ENCODE results near the gene HEMK1. TPM values are rescaled to one million over a fixed set of nuclear protein-coding genes. Genes with fewer than 3 reads are reported as not detected.

HEMK1 gene
- total and polyA plus RNA-seq, 7 donors = 5.0 to 17.7 (median 9.6) TPM

DNA sequence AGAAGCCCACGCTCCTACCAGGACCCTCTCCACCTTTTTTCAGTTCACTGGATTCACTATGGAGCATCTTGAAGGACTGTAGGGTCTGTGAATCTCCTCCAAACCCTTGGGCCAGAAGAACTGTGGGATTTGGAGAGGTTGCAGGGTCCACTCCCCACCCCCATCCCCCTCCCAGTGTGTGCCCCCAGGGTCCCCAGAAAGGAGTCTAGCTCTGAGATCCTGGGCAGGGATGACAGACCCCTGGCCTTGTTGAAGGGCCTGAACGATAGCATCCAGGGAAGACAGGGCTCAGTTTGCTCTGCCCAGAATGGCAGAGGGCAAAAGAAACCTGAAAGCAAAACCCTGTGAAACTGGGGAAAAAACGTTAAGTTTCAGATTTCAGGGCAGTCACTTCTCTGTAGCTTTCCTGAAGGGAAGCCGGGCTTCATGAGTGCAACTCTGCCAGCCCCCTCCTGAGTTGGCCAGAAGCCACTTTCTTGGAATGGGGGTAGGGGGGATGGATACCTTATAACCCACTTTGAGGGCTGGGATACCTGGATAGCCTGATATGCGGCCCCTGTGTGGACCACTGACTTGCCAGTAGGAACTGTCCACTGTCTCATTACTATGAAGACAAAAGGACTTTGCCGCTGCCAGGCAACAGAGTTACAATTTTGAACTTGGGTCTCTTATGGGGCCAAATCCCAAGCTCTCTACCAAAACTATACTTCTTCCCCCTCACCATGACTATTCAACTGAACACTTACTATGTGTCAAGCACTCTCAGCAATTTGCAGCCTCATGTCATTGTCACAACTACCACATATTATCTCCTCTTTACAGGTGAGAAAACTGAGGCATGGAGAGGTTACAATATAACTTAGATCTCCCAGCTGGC is 43.9 kb downstream of the HEMK1 start:
- no peaks in the 10 kb centered on the region for H3K9me3 ChIP-seq
- H3K4me3 ChIP-seq = peak overlapping the region in 1 of 4 donors; percentile 73
- H3K27ac ChIP-seq = peak overlapping the region in 2 of 4 donors; percentile 78 to 87
- WGBS, 2 donors = 67% methylated on average over 6 of the region's 6 CpGs
- peaks cover 0 to 3% (median 0%) of the 10 kb centered on the region in 4 donors for H3K36me3 ChIP-seq
- no peaks in the 10 kb centered on the region for H3K27me3 ChIP-seq
- intact Hi-C loops (cut with DNase I) = loop anchor here (5.0 to 10.0 kb wide), 2 partner anchors 266 to 272 kb away; partner anchors contain the start of gene ZMYND10
- TF ChIP-seq, protein P1, sequence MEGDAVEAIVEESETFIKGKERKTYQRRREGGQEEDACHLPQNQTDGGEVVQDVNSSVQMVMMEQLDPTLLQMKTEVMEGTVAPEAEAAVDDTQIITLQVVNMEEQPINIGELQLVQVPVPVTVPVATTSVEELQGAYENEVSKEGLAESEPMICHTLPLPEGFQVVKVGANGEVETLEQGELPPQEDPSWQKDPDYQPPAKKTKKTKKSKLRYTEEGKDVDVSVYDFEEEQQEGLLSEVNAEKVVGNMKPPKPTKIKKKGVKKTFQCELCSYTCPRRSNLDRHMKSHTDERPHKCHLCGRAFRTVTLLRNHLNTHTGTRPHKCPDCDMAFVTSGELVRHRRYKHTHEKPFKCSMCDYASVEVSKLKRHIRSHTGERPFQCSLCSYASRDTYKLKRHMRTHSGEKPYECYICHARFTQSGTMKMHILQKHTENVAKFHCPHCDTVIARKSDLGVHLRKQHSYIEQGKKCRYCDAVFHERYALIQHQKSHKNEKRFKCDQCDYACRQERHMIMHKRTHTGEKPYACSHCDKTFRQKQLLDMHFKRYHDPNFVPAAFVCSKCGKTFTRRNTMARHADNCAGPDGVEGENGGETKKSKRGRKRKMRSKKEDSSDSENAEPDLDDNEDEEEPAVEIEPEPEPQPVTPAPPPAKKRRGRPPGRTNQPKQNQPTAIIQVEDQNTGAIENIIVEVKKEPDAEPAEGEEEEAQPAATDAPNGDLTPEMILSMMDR (IDR thresholded peaks at IDR 0.05) = no peak
- TF ChIP-seq POLR2AphosphoS5 (IDR thresholded peaks at IDR 0.05) (no peak), EP300 (IDR thresholded peaks at IDR 0.05) (no peak), POLR2A (IDR thresholded peaks at IDR 0.05) (no peak)
- no peak for DNase-seq
- peaks cover 0 to 67% (median 43%) of the 10 kb centered on the region in 4 donors for H3K4me1 ChIP-seq

GRCh38 chr3:50615190-50615589 is 45.9 kb downstream of the HEMK1 start:
- intact Hi-C loops (cut with DNase I) = loop anchor here (5.0 to 10.0 kb wide), 3 partner anchors 253 to 887 kb away; partner anchors contain the start of gene DCAF1
- TF ChIP-seq POLR2AphosphoS5 (IDR thresholded peaks at IDR 0.05) = no peak
- TF ChIP-seq POLR2A (IDR thresholded peaks at IDR 0.05) = no peak
- TF ChIP-seq, protein P1 (IDR thresholded peaks at IDR 0.05) = no peak
- TF ChIP-seq EP300 (IDR thresholded peaks at IDR 0.05) = no peak
- no peaks in the 10 kb centered on the region for H3K36me3 ChIP-seq
- H3K27ac ChIP-seq = no peak overlapping the region
- 78 to 81% methylated on average over 1 of the region's 1 CpG for WGBS, 2 donors
- no peaks in the 10 kb centered on the region for H3K9me3 ChIP-seq
- H3K4me3 ChIP-seq = no peak overlapping the region
- H3K27me3 ChIP-seq = no peaks in the 10 kb centered on the region
- peaks cover 0 to 55% (median 37%) of the 10 kb centered on the region in 4 donors for H3K4me1 ChIP-seq
- DNase-seq = no peak

DNA sequence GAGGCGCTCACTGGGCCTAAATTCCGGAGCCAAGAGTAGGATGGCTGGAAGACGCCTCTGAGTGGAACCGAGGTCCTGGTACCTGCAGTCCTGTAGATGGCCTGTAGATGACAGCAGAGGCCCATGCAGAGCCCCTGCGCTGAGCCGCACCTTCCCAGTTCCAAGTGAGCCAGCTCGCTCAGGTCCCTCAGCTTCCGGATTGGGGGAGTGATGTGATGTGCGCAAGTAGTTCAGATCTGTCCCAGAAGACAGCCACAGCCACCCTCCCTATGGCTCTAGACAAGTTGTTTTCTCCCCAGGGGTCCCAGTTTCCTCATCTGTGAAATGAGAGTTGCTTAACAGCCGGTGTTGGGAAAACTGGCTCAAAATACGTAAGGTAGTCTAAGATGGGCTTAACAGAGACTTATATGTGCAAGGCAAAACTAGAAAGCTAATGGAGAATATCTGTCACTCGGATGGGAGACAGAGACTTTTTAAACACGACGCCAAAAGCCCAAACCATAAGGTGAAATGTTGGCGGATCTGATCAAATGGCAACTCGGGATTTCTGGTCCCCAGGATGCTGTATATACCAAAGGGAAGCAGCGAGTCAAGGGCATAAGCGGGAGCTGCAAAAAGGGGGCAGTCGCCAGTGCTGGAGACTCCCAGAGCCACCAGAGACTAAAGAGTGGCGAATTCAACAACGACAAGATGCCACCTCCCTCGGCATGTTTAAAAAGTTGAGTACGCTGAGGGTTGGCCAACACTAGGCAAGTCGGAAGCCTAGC is 46.9 kb downstream of the HEMK1 start:
- no peaks in the 10 kb centered on the region for H3K36me3 ChIP-seq
- peak overlapping the region; percentile 84 to 91 (median 89) for H3K27ac ChIP-seq
- peak overlapping the region; percentile 88 to 97 (median 92) for H3K4me3 ChIP-seq
- H3K27me3 ChIP-seq = no peaks in the 10 kb centered on the region
- TF ChIP-seq POLR2AphosphoS5 (IDR thresholded peaks at IDR 0.05) (peak in 2 of 4 donors; percentile 12 to 34), EP300 (IDR thresholded peaks at IDR 0.05) (no peak), POLR2A (IDR thresholded peaks at IDR 0.05) (no peak)
- TF ChIP-seq, protein P1 (IDR thresholded peaks at IDR 0.05) = peak; percentile 95 to 100 (median 98)
- peaks cover 0 to 45% (median 27%) of the 10 kb centered on the region in 4 donors for H3K4me1 ChIP-seq
- H3K9me3 ChIP-seq = no peaks in the 10 kb centered on the region
- WGBS, 2 donors = 1% methylated on average over 24 of the region's 24 CpGs
- DNase-seq = peak; percentile 94
- intact Hi-C loops (cut with DNase I) = loop anchor here (1.0 to 10.0 kb wide), 7 partner anchors 59 to 886 kb away; partner anchors contain the start of genes DCAF1, DOCK3 and MANF

DNA sequence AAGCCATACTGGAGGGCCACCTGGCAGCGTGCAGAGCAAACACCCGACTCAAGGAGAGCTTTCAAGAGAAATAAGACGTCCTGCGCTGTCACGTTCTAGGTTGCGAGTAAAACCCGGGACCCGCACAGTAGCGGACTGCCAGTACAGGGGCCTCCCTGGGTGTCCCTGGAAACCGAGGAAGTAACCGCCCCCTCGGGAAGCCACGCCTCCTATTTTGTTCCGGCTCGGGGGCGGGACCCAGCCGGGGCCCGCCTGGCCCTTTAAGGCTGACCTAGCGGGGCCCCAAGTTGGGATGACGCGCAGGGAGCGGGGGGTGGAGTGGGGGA is 47.4 kb downstream of the HEMK1 start:
- Histone ChIP-seq H3K36me3 (no peaks in the 10 kb centered on the region), H3K9me3 (no peaks in the 10 kb centered on the region), H3K27ac (peak overlapping the region; percentile 84 to 91 (median 89)), H3K27me3 (no peaks in the 10 kb centered on the region), H3K4me3 (peak overlapping the region; percentile 88 to 97 (median 92)), H3K4me1 (peaks cover 0 to 43% (median 24%) of the 10 kb centered on the region in 4 donors)
- DNase-seq = peak; percentile 97
- WGBS, 2 donors = 0% methylated on average over 22 of the region's 22 CpGs
- TF ChIP-seq POLR2AphosphoS5 (IDR thresholded peaks at IDR 0.05) = peak in 3 of 4 donors; percentile 33 to 69 (median 49)
- TF ChIP-seq POLR2A (IDR thresholded peaks at IDR 0.05) = no peak
- TF ChIP-seq, protein P1 (IDR thresholded peaks at IDR 0.05) = no peak
- intact Hi-C loops (cut with DNase I) = loop anchor here (1.0 to 10.0 kb wide), 7 partner anchors 58 to 886 kb away; partner anchors contain the start of genes DCAF1, DOCK3 and MANF
